Left ventricle myocardium superior (tissue), 1 donor: ENCODE results near the gene DDT. TPM values are rescaled to one million over a fixed set of nuclear protein-coding genes. Genes with fewer than 3 reads are reported as not detected.
"Not testable (repeated sequence)": the region's sequence is repeated elsewhere in the genome, so short reads cannot be mapped to it uniquely, and the experiment has no call there.

Experiments used
- ATAC-seq: fragments of 200-7000 bp; cut with Tn5 transposase; one replicate; pipeline ENCODE4 v1.9.1; 2020; ENCODE audit warnings: mild to moderate bottlenecking, moderate library complexity
- DNase-seq: peaks from one replicate; pipeline ENCODE4 v3.0.0-alpha.2; 2020
- intact Hi-C: fragments of 100-400 bp; cut with micrococcal nuclease; formaldehyde crosslinking; loops from one replicate; pipeline ENCODE4 v1.11.0; 2022
- total RNA-seq: library from RNA; stranded (reverse); fragmentation: NEBNext Ultra II Directional; extraction: Animal tissue kit (Norgen Biotek cat#: 25700); gene quantifications from one replicate; pipeline ENCODE4 v1.2.1, GENCODE V29; 2021
- donor health status: DM: no; HTN: yes; CAD: no; lungs with severe emphysema.

Gene DDT
- total RNA-seq, 1 donor from 2014 or later: 141 TPM

DNA sequence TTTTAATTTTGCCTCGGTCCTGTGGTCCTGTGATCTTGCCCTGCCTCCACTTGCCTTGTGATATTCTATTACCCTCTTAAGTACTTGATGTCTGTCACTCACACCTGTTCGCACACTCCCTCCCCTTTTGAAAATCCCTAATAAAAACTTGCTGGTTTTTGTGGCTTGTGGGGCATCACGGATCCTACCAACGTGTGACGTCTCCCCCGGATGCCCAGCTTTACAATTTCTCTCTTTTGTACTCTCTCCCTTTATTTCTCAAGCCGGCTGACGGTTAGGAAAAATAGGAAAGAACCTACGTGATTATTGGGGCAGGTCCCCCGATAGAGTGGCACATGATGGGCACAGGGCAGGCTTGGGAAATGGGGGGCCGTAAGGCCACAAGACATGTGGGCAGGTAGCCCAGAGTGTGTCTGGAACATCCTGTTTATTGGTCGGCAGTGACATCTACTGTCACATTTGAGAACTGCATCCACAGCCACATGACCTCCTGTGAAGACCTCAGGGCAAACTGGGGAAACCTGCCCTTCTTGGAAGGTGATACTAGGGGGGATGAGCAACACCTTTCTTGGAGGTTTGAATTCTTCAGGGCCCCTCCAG lies 17.8 kb downstream of the DDT start:
- intact Hi-C loops: not testable (repeated sequence)
- ATAC-seq (peak; percentile 62), DNase-seq (peak; percentile 62)

DNA sequence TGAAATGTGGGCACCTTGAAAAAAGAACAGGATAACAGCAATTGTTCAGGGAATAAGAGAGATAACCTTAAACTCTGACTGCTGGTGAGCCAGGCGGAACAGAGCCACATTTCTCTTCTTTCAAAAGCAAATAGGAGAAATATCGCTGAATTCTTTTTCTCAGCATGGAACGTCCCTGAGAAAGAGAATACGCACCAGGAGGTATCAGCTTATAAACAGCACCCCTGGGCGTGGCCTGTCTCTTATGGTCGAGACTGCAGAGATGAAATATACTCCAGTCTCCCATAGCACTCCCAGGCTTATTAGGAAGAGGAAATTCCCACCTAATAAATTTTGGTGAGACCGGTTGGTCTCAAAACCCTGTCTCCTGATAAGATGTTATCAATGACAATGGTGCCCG lies 18.4 kb downstream of the DDT start:
- intact Hi-C loops, ATAC-seq, DNase-seq: not testable (repeated sequence)

DNA sequence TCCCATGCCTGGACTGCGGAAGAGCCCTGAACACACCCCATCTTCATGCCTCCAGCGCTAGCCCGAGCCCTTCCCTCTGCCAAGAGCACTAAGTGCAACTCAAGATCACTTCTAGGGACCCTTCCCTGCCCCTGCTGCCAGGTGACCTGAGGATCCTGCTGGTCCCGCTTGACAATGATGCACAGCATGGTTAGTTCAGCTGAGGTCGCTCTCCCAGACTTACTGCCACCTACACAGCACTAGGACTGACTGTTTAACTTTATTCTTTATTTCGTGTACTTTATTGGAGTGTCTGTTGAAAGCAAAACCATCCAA lies 19.3 kb downstream of the DDT start:
- intact Hi-C loops, ATAC-seq, DNase-seq: not testable (repeated sequence)

DNA sequence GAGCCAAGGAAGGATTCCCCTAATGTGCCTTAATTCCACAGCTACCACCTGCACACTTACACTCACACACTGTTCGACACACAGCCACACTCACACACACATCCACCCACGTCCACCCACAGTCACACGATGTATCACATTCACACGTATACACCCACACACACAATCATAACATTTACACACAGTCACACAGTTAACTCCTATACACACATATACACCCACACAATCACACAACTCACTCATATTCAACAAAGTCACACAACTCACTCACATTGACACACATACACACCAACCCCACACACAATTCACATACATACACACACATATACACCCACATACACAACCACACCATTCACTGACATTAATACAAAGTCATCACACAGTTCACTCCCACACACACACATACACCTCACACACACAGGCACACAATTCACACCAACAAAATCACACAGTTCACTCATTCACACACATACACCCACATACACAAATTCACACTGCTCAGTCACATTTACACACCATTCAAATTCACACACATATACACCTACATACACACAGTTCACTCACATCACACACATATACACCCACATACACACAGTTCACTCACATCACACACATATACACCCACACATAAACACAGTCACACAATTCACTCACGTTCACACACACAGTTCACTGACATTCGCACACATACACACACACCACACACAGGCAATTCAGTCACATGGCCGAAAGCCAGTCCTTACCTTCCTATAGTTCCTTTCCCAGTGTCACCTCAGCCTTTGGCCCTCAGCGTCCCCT lies 19.8 kb downstream of the DDT start:
- ATAC-seq, intact Hi-C loops, DNase-seq: not testable (repeated sequence)

DNA sequence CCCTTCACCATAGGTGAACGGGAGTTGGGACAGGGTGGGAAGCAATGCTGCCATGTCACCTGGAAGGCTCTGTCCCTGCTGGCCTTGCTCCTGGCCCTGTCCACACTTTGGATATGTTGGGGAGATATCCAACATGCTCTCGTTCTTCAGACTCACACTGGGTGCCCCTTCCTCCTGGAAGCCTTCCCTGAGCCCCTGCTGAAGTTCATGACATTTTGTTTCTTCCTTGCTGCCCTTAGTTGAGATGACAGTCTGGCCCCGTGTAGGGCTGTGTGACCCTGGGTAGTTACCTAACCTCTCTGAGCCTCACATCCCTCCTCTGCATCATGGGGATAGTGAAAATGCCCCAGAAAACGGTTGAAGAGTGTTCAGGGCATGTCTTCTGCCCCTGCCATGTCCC lies 20.8 kb downstream of the DDT start:
- intact Hi-C loops, ATAC-seq: not testable (repeated sequence)

DNA sequence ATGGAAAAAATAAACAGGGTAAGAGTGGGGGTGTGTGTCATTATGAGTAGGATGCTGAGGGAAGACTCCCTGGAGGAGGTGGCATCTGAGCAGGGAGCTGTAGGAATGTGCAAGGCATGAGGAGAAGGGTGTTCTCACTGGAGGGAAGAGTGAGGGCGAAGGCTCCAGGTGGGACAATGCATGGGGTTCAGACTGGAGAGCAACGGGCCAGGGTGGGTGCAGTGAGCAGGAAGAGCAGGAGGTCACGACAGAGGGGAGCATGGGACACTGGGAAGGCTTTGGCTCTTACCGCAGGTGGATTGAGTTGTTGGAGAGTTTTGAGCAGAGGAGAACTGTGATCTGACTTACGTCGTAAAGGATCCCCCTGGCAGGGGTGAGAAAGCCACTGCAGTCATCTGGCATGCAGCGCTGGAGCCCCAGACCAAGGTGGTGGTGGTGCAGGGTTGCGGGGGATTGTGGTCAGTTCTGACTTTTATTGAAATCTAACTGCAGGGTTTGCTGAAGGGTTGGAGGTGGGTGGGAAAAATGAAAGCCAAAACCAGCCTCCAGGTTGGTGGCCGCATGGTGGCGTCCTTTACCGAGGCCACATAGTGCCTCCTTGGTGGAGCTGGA lies 21.3 kb downstream of the DDT start:
- DNase-seq, ATAC-seq, intact Hi-C loops: not testable (repeated sequence)

More for the DNA sequence above, 20.8 kb downstream of the DDT start:
- DNase-seq: not testable (repeated sequence)

DNA sequence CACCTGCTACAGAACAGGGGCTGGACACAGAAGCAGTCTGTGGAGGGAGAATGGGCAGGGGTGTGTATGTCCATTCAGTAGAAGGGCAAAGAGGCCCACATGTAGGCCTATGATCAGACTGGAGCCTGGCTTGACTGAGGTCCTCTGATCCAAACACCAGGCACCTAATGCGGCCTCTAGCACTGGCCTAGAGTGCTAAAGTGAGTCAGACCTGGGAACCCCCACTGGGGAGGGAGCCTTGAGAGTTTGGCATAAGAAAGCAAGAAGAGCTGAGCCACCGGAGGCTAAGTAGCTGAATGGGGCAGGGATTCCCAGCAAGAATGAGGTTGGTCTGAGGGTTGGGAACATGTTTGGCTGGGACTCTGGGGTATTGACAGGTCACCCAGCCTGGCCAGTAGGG lies 22.9 kb downstream of the DDT start:
- DNase-seq, ATAC-seq, intact Hi-C loops: not testable (repeated sequence)

DNA sequence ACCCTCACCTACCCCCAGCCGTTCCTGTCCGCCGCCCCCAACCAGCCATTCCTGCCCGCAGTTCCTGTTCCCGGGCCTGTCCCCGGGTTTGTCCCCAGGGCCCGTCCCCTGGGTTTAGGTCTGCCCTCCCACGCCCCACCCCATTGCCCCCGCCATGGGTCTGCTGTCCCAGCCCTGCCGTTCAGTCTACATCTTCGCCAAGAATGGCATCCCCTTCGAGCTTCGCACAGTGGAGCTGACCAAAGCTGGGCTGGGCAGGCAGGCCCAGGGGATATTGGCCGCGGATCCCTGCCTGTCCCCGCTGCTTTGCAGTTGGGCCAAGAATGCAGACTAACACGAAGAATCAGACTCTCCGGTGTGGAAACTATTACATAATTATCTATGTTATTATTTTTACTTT lies 24.5 kb downstream of the DDT start:
- ATAC-seq, intact Hi-C loops, DNase-seq: not testable (repeated sequence)

DNA sequence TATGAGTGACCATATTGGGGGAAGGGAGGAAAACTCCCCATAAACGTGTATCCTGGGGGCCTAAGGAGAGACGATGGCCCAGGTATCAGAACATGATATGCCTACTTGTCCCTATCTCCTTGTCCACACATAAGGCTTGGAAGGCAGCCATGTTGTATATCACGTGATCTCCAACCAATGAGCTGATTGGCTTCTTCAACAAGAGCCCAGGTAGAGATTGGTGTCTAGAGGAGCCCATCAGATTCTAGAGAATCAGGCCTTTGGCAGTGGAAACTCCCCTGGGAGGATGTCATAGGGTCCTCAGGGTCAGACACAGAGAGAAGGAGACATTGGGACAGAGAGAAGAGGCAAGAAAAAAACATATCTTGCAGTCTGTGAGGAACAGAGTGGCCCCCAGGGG lies 26.9 kb downstream of the DDT start:
- DNase-seq, intact Hi-C loops, ATAC-seq: not testable (repeated sequence)

DNA sequence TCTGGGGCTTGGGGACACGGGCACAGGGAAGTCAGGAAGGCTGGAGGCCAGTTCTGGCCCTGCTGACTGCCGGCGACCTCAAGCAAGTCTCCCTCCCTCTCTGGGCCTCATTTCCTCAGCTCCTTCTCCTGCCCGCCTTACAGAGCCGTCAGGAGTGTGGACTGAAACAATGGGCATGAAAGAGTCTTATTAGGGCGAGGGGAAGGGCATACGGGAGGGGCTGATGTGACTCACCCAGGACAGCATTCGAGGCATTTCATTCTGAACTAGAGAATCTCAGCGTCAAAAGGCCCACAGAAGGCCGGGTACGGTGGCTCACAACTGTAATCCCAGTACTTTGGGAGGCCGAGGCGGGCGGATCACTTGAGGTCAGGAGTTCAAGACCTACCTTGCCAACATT lies 34.1 kb downstream of the DDT start:
- ATAC-seq, DNase-seq, intact Hi-C loops: not testable (repeated sequence)

DNA sequence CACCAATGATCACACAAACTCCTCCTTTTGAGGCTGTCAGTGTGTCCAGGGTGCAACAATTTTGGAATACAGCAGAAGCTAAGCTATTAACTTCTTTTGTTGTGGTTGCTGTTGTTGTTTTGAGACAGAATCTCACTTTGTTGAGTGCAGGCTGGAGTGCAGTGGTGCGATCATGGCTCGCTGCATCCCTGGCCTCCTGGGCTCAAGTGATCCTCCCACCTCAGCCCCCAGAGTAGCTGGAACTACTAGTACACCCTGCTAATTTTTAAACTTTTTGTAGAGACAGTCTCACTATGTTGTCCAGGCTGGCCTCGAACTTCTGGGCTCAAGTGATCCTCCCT lies 35.3 kb downstream of the DDT start:
- DNase-seq (no peak), ATAC-seq (no peak)
- intact Hi-C loops: no loop called here

DNA sequence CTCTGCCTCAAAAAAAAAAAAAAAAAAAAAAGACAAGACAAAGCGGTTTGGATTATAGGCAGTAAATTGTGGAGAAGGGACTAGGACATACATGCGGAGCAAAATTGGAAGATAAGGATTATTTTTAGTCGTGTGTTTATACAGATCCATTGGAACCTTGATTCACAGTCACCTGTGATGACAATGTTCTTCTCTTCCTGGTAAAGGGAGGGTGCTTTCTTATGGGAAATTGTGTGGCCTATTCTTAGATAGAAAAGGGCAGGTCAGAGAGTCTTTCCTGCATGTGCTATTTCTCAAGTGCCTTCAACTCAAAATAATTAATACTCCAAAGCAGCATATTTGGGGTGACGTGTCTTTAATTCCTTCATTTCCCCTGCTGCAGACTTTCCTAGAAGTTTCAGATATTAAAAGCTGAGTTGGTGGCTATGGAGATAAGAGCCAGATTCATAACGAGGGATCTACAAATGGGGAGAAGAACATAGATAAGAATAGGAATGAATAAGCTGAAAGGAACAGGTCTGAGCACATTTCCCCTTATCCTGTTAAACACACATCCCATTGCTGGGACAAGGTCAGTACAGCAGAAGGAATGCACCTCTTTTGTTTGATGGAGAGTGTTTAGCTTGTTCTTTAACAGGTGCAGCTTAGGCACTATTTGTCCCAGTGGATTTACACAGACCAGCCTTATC lies 35.8 kb downstream of the DDT start:
- peak; percentile 52 for ATAC-seq
- DNase-seq: no peak
- intact Hi-C loops: no loop called here

DNA sequence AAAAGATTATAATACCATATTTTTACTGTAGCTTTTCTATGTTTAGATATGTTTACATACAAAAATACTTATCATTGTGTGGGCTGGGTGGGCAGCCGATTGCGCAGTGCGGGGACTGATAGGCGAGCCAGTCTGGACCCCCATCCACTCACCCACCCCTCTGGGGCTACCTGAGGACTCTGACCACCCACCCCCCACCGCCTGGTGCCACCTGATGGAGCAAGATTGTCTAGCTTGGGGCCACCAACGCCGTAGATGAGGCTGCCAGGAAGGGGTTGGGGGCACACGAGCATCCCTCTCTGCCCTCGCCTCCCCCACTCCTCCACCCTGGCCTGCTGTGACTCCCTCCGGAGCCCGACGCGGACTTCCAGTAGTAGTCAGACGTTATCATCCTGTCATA lies 47.7 kb downstream of the DDT start:
- ATAC-seq (no peak), DNase-seq (no peak)
- intact Hi-C loops: no loop called here

DNA sequence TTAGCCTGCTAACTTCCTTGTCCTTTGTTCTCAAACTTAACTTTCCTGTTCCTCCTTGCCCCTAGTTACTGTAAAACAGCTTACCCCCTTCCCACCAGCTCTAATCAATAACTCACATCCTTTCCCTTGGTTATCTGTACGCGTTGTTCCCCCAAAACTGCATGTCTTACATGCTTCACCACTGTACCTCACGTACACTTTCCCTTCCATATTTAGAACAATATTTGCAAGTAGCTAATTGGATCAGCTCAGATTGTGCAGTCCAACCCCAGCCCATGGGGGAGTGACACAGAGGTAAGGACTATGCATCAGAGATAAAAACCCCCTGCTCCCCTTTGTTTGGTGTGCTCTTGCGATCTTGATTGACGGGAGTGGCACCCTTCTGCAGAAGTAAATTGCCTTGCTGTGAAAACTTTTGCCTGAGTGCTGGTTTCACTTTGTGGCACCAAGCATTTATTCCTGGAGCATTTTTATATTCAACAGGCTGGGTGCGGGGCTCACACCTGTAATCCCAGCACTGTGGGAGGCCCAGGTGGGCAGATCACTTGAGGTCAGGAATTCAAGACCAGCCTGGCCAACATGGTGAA lies 49.1 kb downstream of the DDT start:
- ATAC-seq: no peak
- intact Hi-C loops: no loop called here
- DNase-seq: no peak

DNA sequence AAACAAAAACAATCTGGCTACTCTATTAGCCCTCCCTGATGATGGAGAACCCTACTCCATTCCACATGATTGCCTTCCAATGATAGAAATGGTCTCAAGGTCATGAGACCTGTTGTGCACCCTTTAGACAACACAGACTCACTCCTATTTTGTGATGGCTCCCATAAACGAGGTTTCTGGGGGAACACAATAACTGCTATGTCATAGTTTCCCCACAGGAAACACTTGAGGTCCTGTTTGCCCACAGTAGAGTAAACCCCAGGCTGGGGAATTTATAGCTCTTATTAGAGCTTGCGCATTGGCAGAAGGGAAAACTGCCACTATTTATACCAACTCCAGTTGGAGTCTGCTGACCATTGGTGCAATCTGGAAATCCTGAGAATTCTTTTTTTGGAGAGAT lies 51.3 kb downstream of the DDT start:
- intact Hi-C loops: no loop called here
- DNase-seq (no peak), ATAC-seq (no peak)

DNA sequence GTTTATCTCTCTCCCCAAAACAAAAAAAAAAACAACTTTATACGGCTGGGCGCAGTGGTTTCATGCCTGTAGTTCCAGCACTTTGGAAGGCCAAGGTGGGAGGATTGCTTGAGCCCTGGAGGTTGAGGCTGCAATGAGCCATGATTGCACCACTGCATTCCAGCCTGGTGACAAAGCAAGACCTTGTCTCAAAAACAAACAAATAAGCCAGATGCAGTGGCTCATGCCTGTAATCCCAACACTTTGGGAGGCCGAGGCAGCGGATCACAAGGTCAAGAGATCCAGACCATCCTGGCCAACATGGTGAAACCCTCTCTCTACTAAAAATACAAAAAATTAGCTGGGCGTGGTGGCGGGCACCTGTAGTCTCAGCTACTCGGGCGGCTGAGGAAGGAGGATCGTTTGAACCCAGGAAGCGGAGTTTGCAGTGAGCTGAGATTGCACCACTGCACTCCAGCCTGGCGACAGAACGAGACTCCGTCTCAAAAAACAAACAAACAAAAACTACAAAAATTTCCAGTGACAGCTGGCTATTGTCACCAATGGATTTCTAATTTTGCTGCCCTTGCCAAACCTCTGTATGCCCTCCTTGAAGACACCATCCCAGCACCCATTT lies 52.5 kb downstream of the DDT start:
- DNase-seq, ATAC-seq, intact Hi-C loops: not testable (repeated sequence)
